Ascending aorta (tissue), 2 donors: Measurements from ENCODE around the gene CLSTN2. TPM values are rescaled to one million over a fixed set of nuclear protein-coding genes. Genes with fewer than 3 reads are reported as not detected.

Source experiments
- DNase-seq, 2 donors: peaks; one replicate each; pipeline ENCODE4 v3.0.0-alpha.2; 2019; ENCODE audit warnings: low spot score in 2 of 2
- H3K27ac ChIP-seq, 2 donors: fragments of 200-600 bp; sonication (generic); one replicate each; pipeline ENCODE4 v1.5.1; 2016 to 2017; ENCODE audit warnings: mild to moderate bottlenecking in 1 of 2
- H3K27me3 ChIP-seq: fragments of 200-600 bp; sonication (generic); one replicate; pipeline ENCODE4 v1.5.1; 2017
- H3K36me3 ChIP-seq, 2 donors: fragments of 200-600 bp; sonication (generic); one replicate each; pipeline ENCODE4 v1.5.1; 2016
- H3K4me1 ChIP-seq, 2 donors: fragments of 200-600 bp; sonication (generic); one replicate each; pipeline ENCODE4 v1.5.1; 2016 to 2017; ENCODE audit warnings: mild to moderate bottlenecking in 1 of 2
- H3K4me3 ChIP-seq, 2 donors: fragments of 200-600 bp; sonication (generic); one replicate each; pipeline ENCODE4 v1.5.1; 2016 to 2017; ENCODE audit warnings: mild to moderate bottlenecking in 1 of 2
- H3K9me3 ChIP-seq, 2 donors: fragments of 200-600 bp; sonication (generic); one replicate each; pipeline ENCODE4 v1.5.1; 2016
- intact Hi-C: fragments of 100-400 bp; cut with DNase I; formaldehyde crosslinking; loops from one replicate; pipeline ENCODE4 v1.15.1; 2023
- total RNA-seq: library from RNA; depleted of rRNA; stranded (reverse); fragments of >200 nt; gene quantifications from one replicate; pipeline ENCODE4 v1.1.0, GENCODE V29; 2016
- TF ChIP-seq, protein P1 (sequence below), 3 experiments: fragments of 200-600 bp in 2 of 3; fragments of 450-650 bp in 1 of 3; sonication (generic) in 2 of 3; IDR thresholded peaks; one replicate each; pipeline ENCODE4 v1.5.1; 2016 to 2019; ENCODE audit warnings: antibody characterized with exemption in 3 of 3, mild to moderate bottlenecking in 1 of 3, moderate library complexity in 1 of 3

The CLSTN2 gene
- total RNA-seq, 1 donor from 2014 or later = 65.8 TPM

DNA sequence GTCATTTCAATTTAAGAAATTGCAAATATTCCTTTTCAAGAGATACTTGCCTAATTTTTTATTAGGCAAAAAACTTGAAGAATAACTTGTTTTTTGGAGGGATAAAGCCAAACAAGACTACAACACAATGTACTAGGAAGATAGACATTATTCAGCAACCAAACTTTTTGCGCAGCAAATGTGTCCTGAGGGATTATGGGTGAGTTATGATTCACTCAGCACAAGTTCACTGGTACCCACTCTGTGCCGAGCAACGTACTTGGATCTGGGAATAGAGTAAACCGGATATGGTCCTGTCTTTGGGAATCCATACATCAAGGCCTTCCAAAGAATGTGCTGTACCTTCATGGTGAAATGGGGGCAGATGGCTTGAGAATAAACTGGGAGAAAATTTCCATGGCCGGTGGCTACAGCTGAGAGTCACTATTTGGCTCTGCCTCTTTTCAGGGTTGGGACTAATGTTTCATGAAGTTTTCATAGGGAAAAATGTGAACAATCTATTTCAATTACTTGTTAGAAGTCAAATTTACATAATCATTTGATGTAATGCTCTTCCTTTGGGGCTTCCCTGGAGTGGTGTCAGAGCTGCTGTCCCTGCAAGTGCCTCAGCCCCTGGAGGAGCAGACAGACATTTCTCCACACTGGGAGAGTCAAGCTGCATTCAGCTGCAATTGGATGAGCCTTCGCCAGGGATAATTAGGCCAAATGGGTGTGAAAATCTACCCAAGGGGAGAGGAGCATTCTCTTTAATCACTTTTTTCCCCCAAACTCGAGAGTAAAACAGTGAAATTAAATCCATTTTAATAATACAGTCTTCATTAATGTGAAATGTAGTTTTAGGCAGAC, 315.2 kb downstream of the CLSTN2 start:
- intact Hi-C loops = no loop called here
- H3K9me3 ChIP-seq = no peaks in the 10 kb centered on the region

DNA sequence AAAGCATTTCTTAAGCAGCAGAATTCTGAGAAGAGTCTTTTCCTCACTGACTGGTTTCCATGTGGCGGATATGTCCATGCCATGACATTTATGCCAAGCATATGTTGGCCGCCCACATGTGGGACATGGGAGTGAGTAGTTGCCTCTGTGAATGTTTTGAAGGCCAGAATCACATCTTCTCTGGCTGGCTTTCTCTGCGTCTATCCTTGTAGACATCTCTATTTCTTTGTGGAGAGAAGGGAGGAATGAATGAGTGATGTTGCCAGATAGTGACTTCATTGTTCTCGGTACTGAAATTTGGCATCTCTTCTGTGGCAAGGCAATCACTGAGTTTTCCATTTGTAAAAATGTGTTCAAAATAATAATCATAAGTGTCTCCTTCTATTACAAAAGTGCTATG, 316.0 kb downstream of the CLSTN2 start:
- intact Hi-C loops = no loop called here
- no peaks in the 10 kb centered on the region for H3K36me3 ChIP-seq
- no peaks in the 10 kb centered on the region for H3K4me1 ChIP-seq
- TF ChIP-seq, protein P1, sequence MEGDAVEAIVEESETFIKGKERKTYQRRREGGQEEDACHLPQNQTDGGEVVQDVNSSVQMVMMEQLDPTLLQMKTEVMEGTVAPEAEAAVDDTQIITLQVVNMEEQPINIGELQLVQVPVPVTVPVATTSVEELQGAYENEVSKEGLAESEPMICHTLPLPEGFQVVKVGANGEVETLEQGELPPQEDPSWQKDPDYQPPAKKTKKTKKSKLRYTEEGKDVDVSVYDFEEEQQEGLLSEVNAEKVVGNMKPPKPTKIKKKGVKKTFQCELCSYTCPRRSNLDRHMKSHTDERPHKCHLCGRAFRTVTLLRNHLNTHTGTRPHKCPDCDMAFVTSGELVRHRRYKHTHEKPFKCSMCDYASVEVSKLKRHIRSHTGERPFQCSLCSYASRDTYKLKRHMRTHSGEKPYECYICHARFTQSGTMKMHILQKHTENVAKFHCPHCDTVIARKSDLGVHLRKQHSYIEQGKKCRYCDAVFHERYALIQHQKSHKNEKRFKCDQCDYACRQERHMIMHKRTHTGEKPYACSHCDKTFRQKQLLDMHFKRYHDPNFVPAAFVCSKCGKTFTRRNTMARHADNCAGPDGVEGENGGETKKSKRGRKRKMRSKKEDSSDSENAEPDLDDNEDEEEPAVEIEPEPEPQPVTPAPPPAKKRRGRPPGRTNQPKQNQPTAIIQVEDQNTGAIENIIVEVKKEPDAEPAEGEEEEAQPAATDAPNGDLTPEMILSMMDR (IDR thresholded peaks at IDR 0.05) = no peak
- H3K4me3 ChIP-seq = no peak overlapping the region
- no peak for DNase-seq
- no peaks in the 10 kb centered on the region for H3K27me3 ChIP-seq
- no peaks in the 10 kb centered on the region for H3K9me3 ChIP-seq
- no peak overlapping the region for H3K27ac ChIP-seq

More for the DNA sequence above, 315.2 kb downstream of the CLSTN2 start:
- TF ChIP-seq, protein P1 (IDR thresholded peaks at IDR 0.05) = no peak
- Histone ChIP-seq H3K4me3 (no peak overlapping the region), H3K4me1 (peaks cover 0 to under 1% of the 10 kb centered on the region in 2 donors), H3K27me3 (no peaks in the 10 kb centered on the region), H3K27ac (no peak overlapping the region), H3K36me3 (no peaks in the 10 kb centered on the region)
- no peak for DNase-seq

DNA sequence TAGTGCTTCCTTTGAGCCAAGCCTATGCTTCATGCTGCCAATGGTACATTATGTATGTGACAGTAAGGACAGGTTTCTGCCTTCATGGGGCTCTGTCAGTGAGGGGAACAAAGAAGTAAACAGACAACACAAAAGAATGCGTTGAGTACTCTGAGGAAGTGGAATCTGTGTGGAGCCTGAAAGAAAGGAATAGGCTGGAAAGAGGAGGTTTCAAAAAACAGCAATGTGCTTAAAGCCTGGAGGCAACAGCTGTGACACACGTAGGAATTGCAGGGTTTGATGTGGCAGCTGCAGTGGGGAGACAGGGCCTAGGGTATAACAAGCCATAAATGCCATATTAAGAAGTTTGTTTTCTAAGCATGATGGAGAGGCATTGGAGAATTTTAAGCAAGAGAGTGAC, 316.7 kb downstream of the CLSTN2 start:
- Histone ChIP-seq H3K36me3 (no peaks in the 10 kb centered on the region), H3K4me3 (no peak overlapping the region), H3K27ac (no peak overlapping the region), H3K9me3 (no peaks in the 10 kb centered on the region), H3K4me1 (no peaks in the 10 kb centered on the region), H3K27me3 (no peaks in the 10 kb centered on the region)
- intact Hi-C loops = no loop called here
- no peak for DNase-seq
- TF ChIP-seq, protein P1 (IDR thresholded peaks at IDR 0.05) = no peak

DNA sequence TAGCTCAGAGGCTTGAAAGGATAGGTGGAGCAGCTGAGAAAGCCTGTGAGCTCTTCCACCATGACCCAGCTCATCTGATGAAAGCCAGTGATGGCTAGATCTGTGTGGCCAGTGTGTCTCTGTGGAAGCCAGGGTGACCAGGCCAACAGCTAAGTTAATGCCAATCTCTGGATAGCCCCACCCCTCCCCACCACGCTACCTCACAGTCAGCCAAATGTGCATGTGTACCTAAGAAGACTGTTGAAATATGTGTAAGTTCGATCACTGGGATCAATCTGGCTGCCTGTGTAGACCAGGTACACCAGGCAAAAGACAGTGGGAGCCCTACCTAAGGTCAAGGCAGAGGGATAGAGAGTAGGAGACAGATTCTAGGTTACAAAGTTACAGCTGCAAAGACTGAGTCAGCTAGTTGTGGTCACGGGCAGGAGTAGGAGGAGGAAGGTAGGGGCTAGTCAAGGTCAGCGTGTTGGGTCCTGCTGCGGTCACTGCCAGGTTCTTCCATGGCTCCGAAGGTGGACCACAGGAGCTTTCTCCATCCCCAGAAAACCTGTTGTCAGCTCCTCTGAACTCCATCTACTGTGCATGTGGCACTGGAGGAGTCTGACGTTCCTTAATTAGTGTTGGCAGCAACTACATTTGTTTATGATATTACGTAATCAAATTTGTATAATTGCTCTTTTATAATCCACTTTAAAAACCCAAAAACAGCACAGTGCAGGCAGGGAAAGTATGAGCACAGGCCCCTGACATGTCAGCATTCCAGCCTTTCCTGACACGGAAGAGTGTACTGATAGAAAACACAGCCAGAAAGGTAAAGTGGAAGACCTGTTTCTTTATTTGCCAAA, 318.0 kb downstream of the CLSTN2 start:
- intact Hi-C loops = no loop called here
- Histone ChIP-seq H3K27me3 (no peaks in the 10 kb centered on the region), H3K4me3 (no peak overlapping the region), H3K4me1 (no peaks in the 10 kb centered on the region), H3K9me3 (no peaks in the 10 kb centered on the region), H3K27ac (no peak overlapping the region), H3K36me3 (no peaks in the 10 kb centered on the region)
- DNase-seq = no peak
- TF ChIP-seq, protein P1 (IDR thresholded peaks at IDR 0.05) = no peak

DNA sequence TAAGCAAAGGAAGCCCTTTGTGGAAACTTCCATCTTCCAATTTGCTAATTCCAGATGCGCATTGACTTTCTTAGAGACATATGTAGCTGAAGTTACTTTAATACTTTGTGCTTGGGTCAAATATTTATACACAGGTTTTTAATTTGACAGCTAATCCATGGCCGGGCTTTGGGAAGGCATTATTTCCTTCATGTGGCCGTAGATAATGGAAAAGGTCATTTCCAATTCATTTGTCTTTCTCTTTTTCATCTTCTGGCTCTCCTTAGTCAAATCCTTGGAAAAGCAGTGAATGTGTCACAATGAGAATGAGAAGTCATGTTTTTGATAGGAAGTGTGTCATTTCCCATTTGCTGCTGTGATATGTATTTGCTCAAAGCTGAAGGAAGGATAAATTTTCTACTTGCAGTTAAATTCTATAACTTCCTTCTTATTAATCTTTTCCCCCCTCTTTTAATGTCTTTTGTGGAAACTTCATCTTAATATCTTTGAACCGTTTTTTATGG, 323.3 kb downstream of the CLSTN2 start:
- no peaks in the 10 kb centered on the region for H3K9me3 ChIP-seq
- no peaks in the 10 kb centered on the region for H3K36me3 ChIP-seq
- H3K4me1 ChIP-seq = no peaks in the 10 kb centered on the region
- DNase-seq = no peak
- TF ChIP-seq, protein P1 (IDR thresholded peaks at IDR 0.05) = no peak
- intact Hi-C loops = no loop called here
- H3K27me3 ChIP-seq = no peaks in the 10 kb centered on the region
- no peak overlapping the region for H3K27ac ChIP-seq
- H3K4me3 ChIP-seq = no peak overlapping the region
